ENCODE data around the gene ESPN. TPM values are rescaled to one million over a fixed set of nuclear protein-coding genes. Genes with fewer than 3 reads are reported as not detected.
"Not testable (repeated sequence)": the region's sequence is repeated elsewhere in the genome, so short reads cannot be mapped to it uniquely, and the experiment has no call there.

The ESPN gene
- total RNA-seq, 2 donors from 2014 or later: 0.47 TPM; not detected in 1

- Histone ChIP-seq H3K4me1 (peaks cover 0 to 26% of the 10 kb centered on the region in 2 donors), H3K27me3 (peaks cover 14 to 26% of the 10 kb centered on the region in 2 donors), H3K4me3 (no peak overlapping the region), H3K36me3 (no peaks in the 10 kb centered on the region), H3K9me3 (no peaks in the 10 kb centered on the region), H3K27ac (no peak overlapping the region)
- no peak for DNase-seq (ENCODE audit: low spot score)
- TF ChIP-seq, protein P1, sequence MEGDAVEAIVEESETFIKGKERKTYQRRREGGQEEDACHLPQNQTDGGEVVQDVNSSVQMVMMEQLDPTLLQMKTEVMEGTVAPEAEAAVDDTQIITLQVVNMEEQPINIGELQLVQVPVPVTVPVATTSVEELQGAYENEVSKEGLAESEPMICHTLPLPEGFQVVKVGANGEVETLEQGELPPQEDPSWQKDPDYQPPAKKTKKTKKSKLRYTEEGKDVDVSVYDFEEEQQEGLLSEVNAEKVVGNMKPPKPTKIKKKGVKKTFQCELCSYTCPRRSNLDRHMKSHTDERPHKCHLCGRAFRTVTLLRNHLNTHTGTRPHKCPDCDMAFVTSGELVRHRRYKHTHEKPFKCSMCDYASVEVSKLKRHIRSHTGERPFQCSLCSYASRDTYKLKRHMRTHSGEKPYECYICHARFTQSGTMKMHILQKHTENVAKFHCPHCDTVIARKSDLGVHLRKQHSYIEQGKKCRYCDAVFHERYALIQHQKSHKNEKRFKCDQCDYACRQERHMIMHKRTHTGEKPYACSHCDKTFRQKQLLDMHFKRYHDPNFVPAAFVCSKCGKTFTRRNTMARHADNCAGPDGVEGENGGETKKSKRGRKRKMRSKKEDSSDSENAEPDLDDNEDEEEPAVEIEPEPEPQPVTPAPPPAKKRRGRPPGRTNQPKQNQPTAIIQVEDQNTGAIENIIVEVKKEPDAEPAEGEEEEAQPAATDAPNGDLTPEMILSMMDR (IDR thresholded peaks at IDR 0.05): no peak
Observed at GRCh38 chr1:6443339-6444115, 19.0 kb downstream of the ESPN start.

GRCh38 chr1:6444377-6444776, 19.8 kb downstream of the ESPN start:
- Histone ChIP-seq H3K4me3 (no peak overlapping the region), H3K9me3 (no peaks in the 10 kb centered on the region), H3K4me1 (peaks cover 0 to 35% of the 10 kb centered on the region in 2 donors), H3K27me3 (peaks cover 14 to 32% of the 10 kb centered on the region in 2 donors), H3K36me3 (no peaks in the 10 kb centered on the region), H3K27ac (no peak overlapping the region)
- TF ChIP-seq, protein P1 (IDR thresholded peaks at IDR 0.05): no peak
- DNase-seq (ENCODE audit: low spot score): no peak

- Histone ChIP-seq H3K4me3 (no peak overlapping the region), H3K36me3 (no peaks in the 10 kb centered on the region), H3K27ac (no peak overlapping the region), H3K9me3 (no peaks in the 10 kb centered on the region), H3K27me3 (peaks cover 17 to 34% of the 10 kb centered on the region in 2 donors), H3K4me1 (peaks cover 0 to 33% of the 10 kb centered on the region in 2 donors)
- TF ChIP-seq, protein P1 (IDR thresholded peaks at IDR 0.05): peak in 1 of 2 donors; percentile 70
- no peak for DNase-seq (ENCODE audit: low spot score)
Observed at GRCh38 chr1:6445062-6445763, 20.6 kb downstream of the ESPN start.

- peaks cover 15 to 29% of the 10 kb centered on the region in 2 donors for H3K27me3 ChIP-seq
- not testable (repeated sequence) for H3K4me3 ChIP-seq; H3K9me3 ChIP-seq; H3K36me3 ChIP-seq; DNase-seq (ENCODE audit: low spot score); H3K27ac ChIP-seq
- peaks cover 0 to 28% of the 10 kb centered on the region in 2 donors for H3K4me1 ChIP-seq
Observed at GRCh38 chr1:6445929-6446328, 21.4 kb downstream of the ESPN start.

DNA sequence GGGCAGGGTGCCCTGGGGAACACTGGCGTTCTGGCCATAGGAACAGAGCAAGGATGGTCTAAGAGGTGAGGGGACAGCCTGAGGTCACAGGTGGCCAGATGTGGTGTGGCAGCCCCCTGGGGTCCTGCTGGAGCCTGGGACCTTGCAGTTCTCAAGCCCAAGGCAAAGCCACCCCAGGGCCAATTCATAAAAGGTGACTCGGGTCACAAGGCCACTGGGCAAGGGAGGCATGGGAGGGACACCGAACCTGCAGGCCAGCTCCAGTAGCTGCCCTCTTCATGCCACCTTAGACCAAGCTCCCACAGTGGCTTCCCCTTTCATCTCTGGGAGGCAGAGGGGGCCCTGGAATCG, 22.1 kb downstream of the ESPN start:
- Histone ChIP-seq H3K36me3 (no peaks in the 10 kb centered on the region), H3K27me3 (peaks cover 14 to 29% of the 10 kb centered on the region in 2 donors), H3K9me3 (no peaks in the 10 kb centered on the region), H3K27ac (no peak overlapping the region), H3K4me3 (no peak overlapping the region), H3K4me1 (peaks cover 0 to 28% of the 10 kb centered on the region in 2 donors)
- DNase-seq (ENCODE audit: low spot score): no peak
- TF ChIP-seq, protein P1 (IDR thresholded peaks at IDR 0.05): no peak
